HCT116 (cell line): ENCODE data around the gene KLF2. TPM values are rescaled to one million over a fixed set of nuclear protein-coding genes. Genes with fewer than 3 reads are reported as not detected.

Source experiments
- ATAC-seq: fragments of 200-7000 bp; cut with Tn5 transposase; 2 replicates; pipeline ENCODE4 v1.9.1; 2020; ENCODE audit warnings: mild to moderate bottlenecking, moderate library complexity
- BruUV-seq: library from RNA; stranded (reverse); fragments of 400-500 nt; replicated peaks from 2 replicates; lab custom pipeline; 2021; lab: Mats Ljungman, UMichigan
- CTCF ChIA-PET: fragments of 300-600 bp; sonication (Branson Sonifier 250); formaldehyde crosslinking; loops from one replicate; lab custom pipeline; 2021; ENCODE audit warnings: antibody characterized with exemption; lab: Charles Lee
- POLR2A ChIA-PET: fragments of 300-600, 350-600 bp; sonication (Branson Sonifier 250); formaldehyde crosslinking; loops from one replicate; lab custom pipeline; 2021; ENCODE audit warnings: antibody characterized with exemption; lab: Charles Lee
- RAD21 ChIA-PET, 2 experiments: fragments of 300-600 bp; sonication (Branson Sonifier 250); formaldehyde crosslinking; loops; one replicate each; lab custom pipeline; 2023; ENCODE audit warnings: low total read pairs in 2 of 2; ENCODE audit not compliant: uncharacterized antibody in 2 of 2, unreplicated experiment in 2 of 2, low non-redundant PET in 1 of 2; lab: Charles Lee
- DNase-seq: peaks from one replicate; pipeline ENCODE4 v3.0.0-alpha.2; 2010; ENCODE audit warnings: low read depth, low spot score
- H2AFZ ChIP-seq: fragments of 200-600 bp; shearing (Covaris generic), sonication (generic); 2 replicates; pipeline ENCODE4 v1.6.1; 2017; ENCODE audit warnings: low read depth, mixed run types, mixed read lengths, antibody characterized with exemption, low read length; ENCODE audit not compliant: poor library complexity, severe bottlenecking
- H3K27ac ChIP-seq: 2 replicates; pipeline ENCODE4 v1.5.1; 2012; ENCODE audit warnings: low read depth, low read length
- H3K27me3 ChIP-seq: fragments of 200-600 bp; sonication (generic); 2 replicates; pipeline ENCODE4 v1.6.1; 2016; ENCODE audit warnings: mixed run types, low read length, mixed read lengths; ENCODE audit not compliant: insufficient read depth
- H3K36me3 ChIP-seq, 2 experiments: fragments of 200-500 bp in 1 of 2; fragments of 200-600 bp in 1 of 2; sonication (Bioruptor generic) in 1 of 2; sonication (generic) in 1 of 2; 2 replicates each; pipeline versions ENCODE4 v1.5.1 to v1.6.1; 2014 to 2016; ENCODE audit warnings: low read length in 2 of 2, inconsistent platforms in 1 of 2, mixed read lengths in 1 of 2, mixed run types in 1 of 2; ENCODE audit not compliant: insufficient read depth in 2 of 2, control insufficient read depth in 1 of 2
- H3K4me1 ChIP-seq, 2 experiments: fragments of 200-600 bp in 1 of 2; sonication (generic) in 1 of 2; 2 replicates each; pipeline versions ENCODE4 v1.5.1 to v1.6.1; 2012 to 2017; ENCODE audit warnings: low read length in 2 of 2, inconsistent platforms in 1 of 2, mild to moderate bottlenecking in 1 of 2, mixed read lengths in 1 of 2, mixed run types in 1 of 2, moderate library complexity in 1 of 2; ENCODE audit not compliant: insufficient read depth in 2 of 2, control insufficient read depth in 1 of 2
- H3K4me2 ChIP-seq: fragments of 200-600 bp; sonication (generic); 2 replicates; pipeline ENCODE4 v1.6.1; 2017; ENCODE audit warnings: mixed run types, low read length, mixed read lengths
- H3K4me3 ChIP-seq, 2 experiments: fragments of 200-600 bp in 1 of 2; sonication (generic) in 1 of 2; replicated peaks in 1 of 2; 2 replicates each; pipeline ENCODE4 v1.5.1; 2011 to 2016; ENCODE audit warnings: low read length in 2 of 2, control low read depth in 1 of 2, low read depth in 1 of 2, mild to moderate bottlenecking in 1 of 2, mixed read lengths in 1 of 2, mixed run types in 1 of 2
- H3K79me2 ChIP-seq: fragments of 200-600 bp; sonication (generic); 2 replicates; pipeline ENCODE4 v1.6.1; 2017; ENCODE audit warnings: mild to moderate bottlenecking, mixed run types, low read length, moderate library complexity, mixed read lengths; ENCODE audit not compliant: insufficient read depth
- H3K9ac ChIP-seq: fragments of 200-600 bp; sonication (generic); 2 replicates; pipeline ENCODE4 v1.6.1; 2016; ENCODE audit warnings: low read length, mixed read lengths
- H3K9me2 ChIP-seq: fragments of 200-600 bp; sonication (generic), shearing (Covaris generic); 2 replicates; pipeline ENCODE4 v1.6.1; 2017; ENCODE audit warnings: mixed run types, mild to moderate bottlenecking, moderate library complexity; ENCODE audit not compliant: insufficient read depth
- H3K9me3 ChIP-seq, 2 experiments: fragments of 200-500 bp in 1 of 2; fragments of 200-600 bp in 1 of 2; sonication (Bioruptor generic) in 1 of 2; sonication (generic) in 1 of 2; 2 replicates each; pipeline ENCODE4 v1.6.1; 2014 to 2017; ENCODE audit warnings: low read length in 2 of 2, mixed read lengths in 2 of 2, inconsistent platforms in 1 of 2, low read depth in 1 of 2, mild to moderate bottlenecking in 1 of 2, mixed run types in 1 of 2, moderate library complexity in 1 of 2; ENCODE audit not compliant: control insufficient read depth in 1 of 2, insufficient read depth in 1 of 2
- H4K20me1 ChIP-seq: fragments of 200-600 bp; sonication (generic), shearing (Covaris generic); 2 replicates; pipeline ENCODE4 v1.6.1; 2017; ENCODE audit warnings: mixed run types, mild to moderate bottlenecking, moderate library complexity; ENCODE audit not compliant: insufficient read depth
- CBX3 ChIP-seq: IDR thresholded peaks from 2 replicates; pipeline ENCODE4 v1.6.1; 2012; ENCODE audit warnings: low read depth
- EZH2 ChIP-seq: fragments of 200-600 bp; sonication (generic); IDR thresholded peaks from 2 replicates; pipeline ENCODE4 v1.6.1; 2017; ENCODE audit warnings: antibody characterized with exemption, mixed run types
- FOSL1 ChIP-seq: IDR thresholded peaks from 2 replicates; pipeline ENCODE4 v1.6.1; 2012; ENCODE audit warnings: low read depth
- JUND ChIP-seq: IDR thresholded peaks from 2 replicates; pipeline ENCODE4 v1.6.1; 2012
- MAX ChIP-seq: IDR thresholded peaks from 2 replicates; pipeline ENCODE4 v1.6.1; 2012
- SIN3A ChIP-seq: IDR thresholded peaks from 2 replicates; pipeline ENCODE4 v1.6.1; 2012; ENCODE audit warnings: low read depth
- SP1 ChIP-seq: IDR thresholded peaks from 2 replicates; pipeline ENCODE4 v1.6.1; 2012; ENCODE audit warnings: low read depth
- TCF7L2 ChIP-seq: IDR thresholded peaks from 2 replicates; pipeline ENCODE4 v1.7.0; 2011; ENCODE audit warnings: borderline replicate concordance, inconsistent platforms; ENCODE audit not compliant: insufficient read depth, insufficient read length; ENCODE audit errors: extremely low read depth
- YY1 ChIP-seq: IDR thresholded peaks from 2 replicates; pipeline ENCODE4 v1.6.1; 2011; ENCODE audit warnings: low read length, low read depth, moderate library complexity, mild to moderate bottlenecking; ENCODE audit not compliant: insufficient replicate concordance; ENCODE audit errors: extremely low read depth
- intact Hi-C: fragments of 100-400 bp; cut with micrococcal nuclease; formaldehyde crosslinking; loops from 2 replicates; pipeline ENCODE4 v1.10.0; 2022
- total RNA-seq: library from RNA; stranded (reverse); gene quantifications from one replicate; pipeline ENCODE4 v1.2.1, GENCODE V29; 2021; ENCODE audit not compliant: unreplicated experiment

Gene KLF2
- total RNA-seq, 1 experiment from 2014 or later, result 39.4 TPM

GRCh38 chr19:16337809-16338469, 13.3 kb downstream of the KLF2 start:
- TF ChIP-seq YY1 (no peak), EZH2 (no peak), MAX (no peak), CBX3 (no peak), TCF7L2 (no peak), SIN3A (no peak), JUND (no peak), SP1 (no peak), FOSL1 (no peak)
- TF ChIP-seq, all 23 proteins: peak for 0
- Histone ChIP-seq H3K4me2 (peak overlapping the region; percentile 64), H3K9me2 (no peaks in the 10 kb centered on the region), H3K4me3 (no peak overlapping the region; a peak in 1 of 4 replicates), H3K9me3 (no peaks in the 10 kb centered on the region), H4K20me1 (no peaks in the 10 kb centered on the region), H3K4me1 (peaks cover 23 to 38% of the 10 kb centered on the region in 2 experiments), H3K9ac (peak overlapping the region; percentile 43), H3K36me3 (no peaks in the 10 kb centered on the region), H3K79me2 (no peaks in the 10 kb centered on the region), H2AFZ (peak overlapping the region; percentile 48), H3K27me3 (no peaks in the 10 kb centered on the region), H3K27ac (peak overlapping the region; percentile 63)
- CTCF ChIA-PET, result interaction anchor here (1.4 kb wide), 1 partner anchor 9 kb away, joined by 5 read pairs; no protein-coding TSS in a partner anchor
- DNase-seq, result no peak
- no TSS peak for BruUV-seq
- intact Hi-C loops, result no loop called here
- POLR2A ChIA-PET, result interaction anchor here (1.3 to 2.4 kb wide), 3 partner anchors 9 to 14 kb away, joined by 3 to 32 read pairs (median 16); partner anchors contain the start of gene KLF2
- RAD21 ChIA-PET, result no interaction called here
- ATAC-seq, result peak; percentile 42
